ENCODE results near the gene STRN3. TPM values are rescaled to one million over a fixed set of nuclear protein-coding genes. Genes with fewer than 3 reads are reported as not detected.

The STRN3 gene
- total RNA-seq, 4 donors from 2014 or later = 68.4 to 99.6 (median 77.2) TPM

GRCh38 chr14:31038521-31039166 is 12.5 kb upstream of the STRN3 start:
- peaks cover 0 to 22% (median under 1%) of the 10 kb centered on the region in 3 donors for H3K4me1 ChIP-seq
- WGBS, 2 donors (ENCODE audit: low coverage in 1 of 2) = 64 to 100% methylated on average over 1 to 2 of the region's 3 CpGs
- H3K36me3 ChIP-seq = no peaks in the 10 kb centered on the region
- H3K4me3 ChIP-seq = no peak overlapping the region
- ATAC-seq = no peak
- no peaks in the 10 kb centered on the region for H3K9me3 ChIP-seq
- peak overlapping the region in 2 of 4 donors; percentile 7 to 43 for H3K27ac ChIP-seq
- TF ChIP-seq EP300 (IDR thresholded peaks at IDR 0.05) (no peak), POLR2A (IDR thresholded peaks at IDR 0.05) (no peak), CTCF (IDR thresholded peaks at IDR 0.05) (no peak), POLR2AphosphoS5 (IDR thresholded peaks at IDR 0.05) (no peak)
- H3K27me3 ChIP-seq = no peaks in the 10 kb centered on the region

GRCh38 chr14:31037709-31038221 is 11.6 kb upstream of the STRN3 start:
- ATAC-seq = peak; percentile 19
- WGBS, 2 donors (ENCODE audit: low coverage in 1 of 2) = 42% methylated on average over 1 of the region's 1 CpG; no CpG with 5 or more reads in 1 of the 2 donors
- H3K27ac ChIP-seq = peak overlapping the region in 3 of 4 donors; percentile 7 to 43 (median 42)

GRCh38 chr14:31036552-31036951 is 10.4 kb upstream of the STRN3 start:
- TF ChIP-seq POLR2AphosphoS5 (IDR thresholded peaks at IDR 0.05) (no peak), POLR2A (IDR thresholded peaks at IDR 0.05) (no peak), EP300 (IDR thresholded peaks at IDR 0.05) (no peak), CTCF (IDR thresholded peaks at IDR 0.05) (no peak)
- 100% methylated on average over 1 of the region's 4 CpGs for WGBS, 2 donors (ENCODE audit: low coverage in 1 of 2)
- ATAC-seq = no peak
- H3K36me3 ChIP-seq = no peaks in the 10 kb centered on the region
- no peaks in the 10 kb centered on the region for H3K27me3 ChIP-seq
- H3K4me1 ChIP-seq = peaks cover 3 to 38% (median 7%) of the 10 kb centered on the region in 3 donors
- H3K9me3 ChIP-seq = no peaks in the 10 kb centered on the region
- no peak overlapping the region for H3K4me3 ChIP-seq
- H3K27ac ChIP-seq = peak overlapping the region in 2 of 4 donors; percentile 13 to 43

More at GRCh38 chr14:31037709-31038221, 11.6 kb upstream of the STRN3 start:
- TF ChIP-seq EP300 (IDR thresholded peaks at IDR 0.05) = no peak
- no peak for TF ChIP-seq CTCF (IDR thresholded peaks at IDR 0.05)
- TF ChIP-seq POLR2A (IDR thresholded peaks at IDR 0.05) = no peak
- TF ChIP-seq POLR2AphosphoS5 (IDR thresholded peaks at IDR 0.05) = no peak
- Histone ChIP-seq H3K4me1 (peaks cover 3 to 30% (median 7%) of the 10 kb centered on the region in 3 donors), H3K27me3 (no peaks in the 10 kb centered on the region), H3K36me3 (no peaks in the 10 kb centered on the region), H3K9me3 (no peaks in the 10 kb centered on the region), H3K4me3 (no peak overlapping the region)

- Histone ChIP-seq H3K27me3 (no peaks in the 10 kb centered on the region), H3K4me3 (no peak overlapping the region), H3K4me1 (peaks cover 3 to 40% (median 7%) of the 10 kb centered on the region in 3 donors), H3K9me3 (no peaks in the 10 kb centered on the region), H3K36me3 (no peaks in the 10 kb centered on the region), H3K27ac (no peak overlapping the region)
- ATAC-seq = no peak
- no peak for TF ChIP-seq POLR2A (IDR thresholded peaks at IDR 0.05)
- no peak for TF ChIP-seq POLR2AphosphoS5 (IDR thresholded peaks at IDR 0.05)
- TF ChIP-seq CTCF (IDR thresholded peaks at IDR 0.05) = no peak
- TF ChIP-seq EP300 (IDR thresholded peaks at IDR 0.05) = no peak
- 93 to 96% methylated on average over 5 of the region's 5 CpGs for WGBS, 2 donors (ENCODE audit: low coverage in 1 of 2)
Measured at GRCh38 chr14:31030469-31030868, 4.3 kb upstream of the STRN3 start.

Data from gastroesophageal sphincter (tissue), 4 donors.